ENCODE measurements around the gene STX10.
A peak's percentile ranks its signal among the peaks of the same experiment; 100 is the strongest.

STX10 gene

GRCh38 chr19:13100031-13100588, 50.1 kb downstream of the STX10 start:
- peak; percentile 25 for DNase-seq (ENCODE audit: low read depth)

DNA sequence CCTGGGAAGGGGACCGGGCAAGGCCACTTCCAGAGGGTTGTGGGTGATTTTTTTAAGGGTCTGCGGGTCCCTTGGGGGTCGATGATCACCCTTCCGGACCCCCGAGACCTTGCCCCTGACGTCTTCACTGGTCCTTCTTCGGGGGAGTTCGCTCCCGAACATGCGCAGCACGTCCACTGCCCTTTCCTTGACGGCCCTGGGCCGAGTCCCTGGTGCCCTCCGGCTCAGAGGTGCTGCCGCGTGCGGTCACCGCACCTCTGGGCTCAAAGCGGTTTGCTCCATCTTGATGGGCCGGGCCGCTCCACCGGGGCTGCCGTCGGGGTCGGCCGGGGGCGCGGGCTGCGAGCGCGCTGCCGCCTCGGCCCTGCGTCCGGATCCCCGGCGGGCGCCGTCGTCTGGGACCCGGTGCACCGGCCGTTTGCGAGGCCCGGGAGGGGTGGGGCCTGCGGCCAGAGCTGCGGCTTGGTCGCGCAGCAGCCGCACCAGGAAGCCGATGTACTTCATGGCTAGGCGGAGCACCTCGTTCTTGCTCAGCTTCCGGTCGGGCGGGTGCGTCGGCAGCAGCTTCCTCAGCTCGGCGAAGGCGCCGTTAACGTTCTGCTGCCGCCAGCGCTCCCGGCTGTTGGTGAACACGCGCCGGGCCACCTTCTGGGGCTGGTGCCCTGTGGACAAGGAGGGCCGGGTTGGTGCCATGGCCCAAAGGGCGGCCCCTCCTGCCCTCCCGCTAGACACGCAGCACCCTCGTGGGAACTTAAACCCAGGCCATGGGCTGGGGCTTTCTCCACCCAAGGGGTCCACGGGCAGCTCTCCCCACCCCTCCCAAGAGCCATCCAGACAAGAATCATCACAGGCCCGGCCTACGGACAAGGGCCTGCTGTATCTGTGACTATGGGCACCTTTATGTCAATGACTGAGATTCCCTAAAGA, 50.8 kb downstream of the STX10 start:
- DNase-seq (ENCODE audit: low read depth): peak; percentile 78

- peak; percentile 72 for DNase-seq (ENCODE audit: low read depth)
Observed at GRCh38 chr19:13098277-13099072, 51.7 kb downstream of the STX10 start.

GRCh38 chr19:13097463-13098258, 52.5 kb downstream of the STX10 start:
- no peak for DNase-seq (ENCODE audit: low read depth)

DNA sequence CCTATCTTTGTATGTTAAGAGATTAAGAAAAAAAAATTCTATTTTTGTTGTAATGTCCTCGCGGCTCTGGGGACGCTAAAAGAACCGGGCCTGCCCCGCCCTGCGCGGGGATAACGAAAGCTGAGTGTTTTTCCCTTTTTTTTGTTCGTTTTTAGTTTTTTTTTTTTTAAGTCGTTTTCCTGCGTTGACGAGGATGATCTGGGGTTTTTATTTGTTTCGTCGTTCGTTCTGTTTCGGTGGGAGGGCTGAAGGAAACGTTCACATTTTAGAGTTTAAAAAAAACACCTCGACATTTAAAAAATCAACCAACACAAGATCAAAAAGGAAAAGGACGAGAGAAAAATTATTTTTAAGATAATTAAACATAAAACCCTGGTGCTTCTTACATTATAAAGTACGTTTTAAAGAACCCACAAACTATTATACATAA, 53.1 kb downstream of the STX10 start:
- no peak for DNase-seq (ENCODE audit: low read depth)

DNA sequence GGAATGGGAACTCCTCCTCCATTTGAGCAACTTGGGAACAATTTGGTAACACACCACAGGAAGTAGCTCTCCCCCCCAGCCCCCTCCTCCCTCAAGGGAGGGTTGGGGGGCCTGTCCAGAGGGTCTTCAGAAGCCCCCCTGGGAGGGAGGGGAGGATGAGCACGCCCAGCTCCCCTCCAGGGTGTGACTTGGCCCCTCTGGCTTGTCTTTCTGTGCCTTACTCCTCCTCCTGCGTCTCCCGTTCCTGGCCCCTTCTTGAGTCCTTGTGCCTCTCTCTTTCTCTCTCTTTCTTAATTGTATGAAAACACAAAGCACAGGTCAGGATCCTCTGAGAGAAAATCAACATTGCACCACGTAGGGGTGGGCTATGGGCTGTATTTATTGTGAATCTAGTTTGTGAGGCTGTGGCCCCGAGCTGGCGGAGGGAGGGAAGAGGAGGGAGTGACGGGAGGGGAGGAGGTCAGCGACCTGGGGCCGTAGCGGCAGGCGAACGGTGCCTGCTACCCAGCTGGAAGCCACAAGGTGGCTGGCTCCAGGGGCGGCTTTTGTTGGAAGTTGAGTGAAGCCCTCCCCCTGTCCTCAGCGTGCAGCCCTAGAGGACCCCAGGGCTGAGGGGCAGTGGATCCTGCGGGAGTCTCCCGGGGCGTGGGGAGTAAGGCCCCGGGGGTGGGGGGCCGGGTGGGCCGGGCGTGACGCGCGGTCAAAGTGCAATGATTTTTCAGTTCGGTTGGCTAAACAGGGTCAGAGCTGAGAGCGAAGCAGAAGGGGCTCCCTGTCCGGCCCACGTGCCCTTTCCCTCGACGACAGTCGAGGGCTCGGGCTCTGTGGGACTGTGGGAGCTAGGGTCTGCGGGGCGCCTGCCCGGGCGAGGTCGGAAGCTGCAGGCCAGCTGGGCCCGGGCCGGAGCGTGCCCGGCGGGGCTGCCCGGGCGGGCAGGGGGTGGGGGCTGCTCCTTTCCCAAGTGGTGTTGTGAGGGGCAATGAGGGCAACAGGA, 53.9 kb downstream of the STX10 start:
- no peak for DNase-seq (ENCODE audit: low read depth)

DNA sequence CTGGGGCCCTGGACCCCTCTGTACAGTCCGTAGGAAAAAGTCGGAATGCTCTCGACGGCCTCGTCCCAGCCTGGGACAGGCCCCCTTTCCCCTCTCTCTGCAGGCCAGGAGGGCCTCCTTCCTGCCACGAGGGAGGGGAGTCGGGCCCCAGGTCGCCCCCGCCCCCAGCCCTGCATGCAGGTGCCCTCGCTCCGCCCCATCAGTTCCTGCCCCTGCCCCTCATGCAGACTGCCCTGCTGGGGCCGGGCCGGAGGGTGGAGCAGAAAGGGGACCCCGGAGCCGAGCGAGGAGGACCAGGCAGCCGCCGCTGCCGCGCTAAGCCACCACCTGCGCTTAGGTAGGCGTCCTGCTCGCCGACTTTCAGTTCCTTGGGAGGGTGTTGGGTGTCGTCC, 54.8 kb downstream of the STX10 start:
- no peak for DNase-seq (ENCODE audit: low read depth)

GRCh38 chr19:13094771-13095392, 55.3 kb downstream of the STX10 start:
- no peak for DNase-seq (ENCODE audit: low read depth)

GRCh38 chr19:13094106-13094504, 56.1 kb downstream of the STX10 start:
- DNase-seq (ENCODE audit: low read depth): no peak

Measured in EH (cell line).